GM11168 (cell line): ENCODE data around the gene RREB1.

Experiments used
- in situ Hi-C: fragments of 300-500 bp; cut with MboI; formaldehyde crosslinking; loops from one replicate; pipeline ENCODE4 v1.12.0; 2022; ENCODE audit warnings: low sequenced_read_pairs; ENCODE audit not compliant: unreplicated experiment

RREB1 gene

DNA sequence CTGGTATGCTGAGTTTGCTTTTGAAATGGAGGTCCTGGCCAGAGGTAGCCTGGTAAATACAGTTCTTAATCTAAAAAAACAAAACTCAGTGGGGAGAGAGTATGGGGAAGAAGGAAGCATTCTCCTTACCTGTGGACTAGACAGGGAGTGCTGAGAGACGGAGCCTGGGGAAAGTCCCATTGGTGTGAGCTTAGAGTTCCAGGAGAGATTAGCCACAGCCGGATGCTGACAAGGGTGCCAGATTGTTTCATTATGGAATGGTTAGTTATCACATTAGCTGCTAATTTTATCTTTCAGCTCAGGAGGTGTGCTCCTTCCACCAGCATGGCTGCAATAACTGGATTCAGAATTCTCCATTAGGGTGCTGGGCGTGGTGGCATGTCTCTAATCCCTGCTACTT lies 75.9 kb downstream of the RREB1 start:
- in situ Hi-C loops, result no loop called here

GRCh38 chr6:7184502-7184901 lies 76.7 kb downstream of the RREB1 start:
- in situ Hi-C loops, result no loop called here

DNA sequence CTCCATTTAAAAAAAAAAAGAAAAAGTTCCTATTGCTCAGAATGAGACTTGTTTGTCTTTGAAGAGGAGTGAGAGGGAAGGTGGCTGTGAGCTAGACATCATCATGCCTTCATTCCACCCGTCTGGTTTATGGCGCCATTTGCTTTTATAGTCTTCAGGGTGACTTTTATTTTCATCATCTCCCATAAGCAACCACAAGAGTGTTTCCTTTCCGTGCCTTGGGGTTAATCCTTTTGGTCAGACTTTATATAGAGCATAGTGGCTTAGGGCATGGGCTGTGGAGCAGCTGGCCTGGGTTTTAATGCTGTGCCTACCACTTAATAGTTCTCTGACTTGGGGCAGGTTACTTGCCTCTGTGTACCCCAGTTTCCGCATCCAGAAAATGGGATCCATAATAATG lies 77.8 kb downstream of the RREB1 start:
- in situ Hi-C loops, result no loop called here

- in situ Hi-C loops, result no loop called here
Measured at GRCh38 chr6:7188492-7188891, 80.7 kb downstream of the RREB1 start.

DNA sequence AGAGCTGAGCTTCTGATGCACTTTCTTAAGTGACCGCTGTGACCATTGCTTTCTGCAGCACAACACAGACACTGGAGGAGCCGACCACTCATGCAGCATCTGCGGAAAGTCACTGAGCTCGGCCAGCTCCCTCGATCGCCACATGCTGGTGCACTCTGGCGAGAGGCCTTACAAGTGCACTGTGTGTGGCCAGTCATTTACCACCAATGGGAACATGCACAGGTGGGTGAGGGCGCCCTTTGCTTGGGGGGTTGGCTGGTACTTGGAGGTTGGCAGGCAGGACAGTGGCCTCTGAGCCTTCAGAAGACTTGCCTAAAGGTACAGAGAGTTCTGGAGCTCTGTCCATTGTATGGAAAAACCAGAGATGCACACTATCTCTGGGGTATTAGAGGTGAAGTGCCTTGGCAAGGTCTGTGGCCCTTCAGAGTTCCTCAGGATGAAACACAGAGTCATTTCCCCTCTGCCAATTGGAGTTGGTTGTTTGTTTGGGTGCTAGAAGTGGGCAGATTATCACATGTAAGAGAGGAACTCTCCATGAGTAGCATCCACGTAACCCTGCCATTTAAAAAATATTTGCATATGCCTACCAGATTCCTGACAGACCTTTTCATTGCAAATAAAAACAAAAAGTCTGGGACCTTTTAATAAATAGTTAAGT lies 81.5 kb downstream of the RREB1 start:
- in situ Hi-C loops, result no loop called here

GRCh38 chr6:7190791-7191190 lies 83.0 kb downstream of the RREB1 start:
- in situ Hi-C loops, result no loop called here

DNA sequence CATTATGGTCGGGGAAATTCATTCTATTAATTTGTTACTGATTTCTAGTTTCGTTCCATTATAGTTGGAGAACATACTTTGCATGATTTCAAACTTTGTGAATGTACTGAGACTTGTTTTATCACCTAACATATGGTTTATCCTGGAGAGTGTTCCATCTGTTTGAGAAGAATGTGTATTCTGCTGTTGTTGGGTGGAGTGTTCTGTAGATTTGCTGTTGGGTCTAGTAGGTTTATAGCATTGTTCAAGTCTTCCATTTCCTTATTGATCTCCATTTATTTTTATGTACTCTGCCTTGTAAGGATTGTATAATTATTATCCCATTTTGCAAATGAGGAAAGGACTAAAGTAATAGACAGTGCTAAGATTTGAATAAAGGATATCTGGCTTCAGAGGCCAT lies 85.4 kb downstream of the RREB1 start:
- in situ Hi-C loops, result no loop called here

GRCh38 chr6:7194657-7195056 lies 86.9 kb downstream of the RREB1 start:
- in situ Hi-C loops, result no loop called here

DNA sequence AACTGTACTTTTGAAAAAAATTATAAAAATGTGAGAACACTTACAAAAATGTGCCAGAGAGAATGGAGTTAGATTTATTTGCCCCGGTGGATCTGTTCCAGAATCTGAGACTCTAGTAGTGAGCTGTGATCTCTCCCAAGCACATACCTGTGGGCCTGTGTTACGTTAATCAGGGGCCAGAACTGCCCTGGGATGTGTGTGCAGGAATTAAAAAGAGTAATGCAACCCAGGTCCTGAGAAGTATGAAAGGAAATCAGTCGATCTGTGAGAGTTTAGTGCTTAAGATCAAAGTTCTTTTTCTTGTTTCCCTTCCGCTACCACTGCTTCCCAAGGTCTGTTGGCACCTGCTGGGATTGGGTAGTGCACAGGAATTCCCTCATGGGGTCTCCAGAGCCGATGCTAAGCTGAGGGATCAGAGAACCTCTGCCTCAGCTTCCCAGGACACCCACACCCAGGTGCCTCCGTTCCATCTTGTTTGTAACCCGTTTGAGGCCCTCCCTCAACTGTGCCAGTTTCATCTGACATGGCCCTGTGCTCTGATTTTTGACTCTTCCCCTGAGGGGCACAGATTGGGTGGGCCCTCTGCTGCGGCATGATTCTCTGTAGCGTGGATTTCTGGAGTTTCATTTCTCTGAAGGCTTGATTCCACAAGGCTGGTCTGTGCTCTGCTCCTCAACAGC lies 87.7 kb downstream of the RREB1 start:
- in situ Hi-C loops, result no loop called here

DNA sequence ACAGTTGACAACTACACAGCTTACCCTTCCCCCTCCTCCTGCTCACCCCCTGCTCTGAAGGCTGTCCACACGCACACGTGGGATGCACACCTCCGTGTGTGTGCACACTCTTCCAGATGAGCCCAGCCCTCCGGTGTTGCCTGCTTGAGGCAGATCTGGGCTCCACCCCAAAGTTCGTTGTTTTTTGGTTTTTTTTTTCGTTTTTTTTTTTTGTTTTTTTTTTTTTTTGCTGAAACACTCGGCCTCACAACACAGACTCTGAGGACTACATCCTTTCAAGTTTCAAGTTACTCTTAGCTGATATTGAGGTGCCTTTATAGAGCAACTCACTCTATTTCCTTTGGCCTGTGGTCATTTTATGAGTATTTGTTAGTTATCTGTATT lies 88.2 kb downstream of the RREB1 start:
- in situ Hi-C loops, result no loop called here

- in situ Hi-C loops, result no loop called here
Measured at GRCh38 chr6:7196685-7197283, 89.0 kb downstream of the RREB1 start.

DNA sequence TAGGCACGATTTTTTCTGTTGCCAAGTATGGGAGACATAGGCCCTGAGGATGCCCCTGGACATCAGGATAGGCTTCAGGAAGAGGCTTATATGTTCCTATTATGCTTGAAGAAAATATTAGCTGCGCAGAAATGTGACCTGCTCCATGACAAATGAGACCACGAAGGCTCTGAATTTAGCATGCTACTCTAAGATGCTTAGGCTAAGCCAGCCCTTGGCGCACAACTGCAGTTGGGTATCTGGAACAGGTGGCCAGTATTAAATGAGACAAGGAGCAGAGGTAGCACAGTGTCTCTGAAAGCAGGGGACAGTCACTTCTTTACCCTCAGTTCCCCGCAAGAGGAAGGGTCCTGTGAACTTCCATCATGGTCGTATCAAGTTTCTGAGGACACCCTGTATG lies 90.0 kb downstream of the RREB1 start:
- in situ Hi-C loops, result no loop called here

- in situ Hi-C loops, result no loop called here
Measured at GRCh38 chr6:7198833-7199800, 91.4 kb downstream of the RREB1 start.

DNA sequence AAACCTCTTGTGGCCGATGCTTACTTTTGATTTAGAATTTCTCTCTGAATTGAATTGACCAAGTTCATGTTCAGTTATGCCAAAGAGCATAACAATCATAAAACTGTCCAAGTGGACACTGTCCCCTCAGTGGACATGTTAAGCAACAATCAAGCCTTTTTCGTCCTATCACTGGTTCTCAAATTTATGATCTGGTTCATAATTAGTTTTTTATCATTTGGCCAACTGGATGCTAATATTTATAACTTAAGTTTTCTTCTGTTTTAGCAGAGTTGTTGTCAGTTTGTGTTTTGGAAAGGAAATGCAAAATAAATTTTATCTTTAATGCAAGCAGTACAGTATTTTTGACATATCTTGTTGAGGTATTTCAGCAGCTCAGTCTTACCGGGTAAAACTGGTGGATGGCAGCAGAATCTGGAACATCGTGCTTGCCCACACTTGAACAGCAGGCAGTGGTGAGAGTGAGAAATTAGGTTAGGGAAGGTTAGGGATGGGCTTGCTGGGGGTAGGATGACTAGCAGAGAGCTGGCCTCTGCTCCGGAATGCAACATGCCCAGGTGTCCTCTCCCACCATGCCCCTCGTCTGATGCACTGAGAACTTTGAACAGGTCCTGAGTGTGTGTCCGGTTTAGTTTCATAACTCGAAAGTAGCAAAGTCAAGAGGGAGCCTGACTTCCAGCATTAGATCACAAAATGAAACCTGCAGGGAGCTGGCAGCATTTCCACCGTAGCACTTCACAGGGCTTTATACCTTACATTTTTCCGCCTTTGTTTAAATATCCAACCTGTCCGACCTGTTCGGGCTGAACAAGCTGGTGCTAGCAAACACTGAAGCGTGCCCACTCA lies 93.1 kb downstream of the RREB1 start:
- in situ Hi-C loops, result no loop called here

DNA sequence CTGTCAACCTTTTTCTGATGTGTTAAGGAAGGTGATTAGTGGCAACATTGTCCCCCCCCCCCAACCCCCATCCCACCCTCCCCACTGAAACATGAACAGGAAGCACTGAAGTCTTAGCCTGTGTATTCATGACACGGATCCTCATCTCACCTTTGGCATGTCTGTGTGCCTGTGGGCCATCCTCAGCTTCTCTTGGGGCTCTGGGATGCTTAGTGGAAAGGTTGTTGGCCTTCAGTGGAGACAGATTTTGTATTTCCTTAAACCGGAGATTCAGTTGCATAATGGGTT lies 93.6 kb downstream of the RREB1 start:
- in situ Hi-C loops, result no loop called here

- in situ Hi-C loops, result no loop called here
Measured at GRCh38 chr6:7201732-7202541, 94.2 kb downstream of the RREB1 start.

DNA sequence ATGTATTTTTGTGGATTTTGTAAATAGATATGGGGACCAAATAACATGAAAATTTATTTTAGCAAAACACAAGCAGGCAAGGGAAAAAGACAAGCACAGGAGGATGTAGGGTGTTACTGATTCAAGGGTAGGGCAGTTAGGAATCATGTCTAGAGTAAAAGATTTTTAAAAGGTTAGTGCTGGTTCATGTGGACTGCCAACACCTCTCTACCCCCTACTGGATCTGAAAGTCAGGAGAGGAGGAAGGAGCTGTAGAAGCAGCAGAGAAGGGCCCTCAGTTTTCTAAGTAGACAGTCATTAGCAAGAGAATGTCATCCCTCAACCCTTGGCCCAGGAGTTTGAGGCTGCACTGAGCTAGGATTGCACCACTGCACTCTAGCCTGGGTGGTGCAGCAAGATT lies 95.2 kb downstream of the RREB1 start:
- in situ Hi-C loops, result no loop called here

DNA sequence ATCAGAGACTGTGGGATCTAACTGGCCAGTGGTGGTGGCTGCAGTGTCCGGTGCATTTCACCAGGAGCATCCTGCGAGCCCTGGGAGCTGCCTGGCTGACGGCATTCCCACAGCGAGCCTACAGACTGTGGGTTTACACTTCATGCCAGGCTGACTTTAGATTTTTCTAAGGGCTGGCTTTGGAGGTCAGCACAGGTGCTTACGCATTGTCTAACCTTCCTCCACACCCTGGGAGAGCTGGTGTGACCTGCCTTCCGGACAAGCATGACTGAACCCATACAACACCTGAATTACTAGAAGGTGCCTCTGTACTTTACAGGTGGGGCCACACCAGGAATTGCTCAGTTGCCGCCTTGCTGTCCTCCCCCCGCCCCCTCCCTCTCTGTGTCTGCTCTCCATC lies 96.2 kb downstream of the RREB1 start:
- in situ Hi-C loops, result no loop called here

DNA sequence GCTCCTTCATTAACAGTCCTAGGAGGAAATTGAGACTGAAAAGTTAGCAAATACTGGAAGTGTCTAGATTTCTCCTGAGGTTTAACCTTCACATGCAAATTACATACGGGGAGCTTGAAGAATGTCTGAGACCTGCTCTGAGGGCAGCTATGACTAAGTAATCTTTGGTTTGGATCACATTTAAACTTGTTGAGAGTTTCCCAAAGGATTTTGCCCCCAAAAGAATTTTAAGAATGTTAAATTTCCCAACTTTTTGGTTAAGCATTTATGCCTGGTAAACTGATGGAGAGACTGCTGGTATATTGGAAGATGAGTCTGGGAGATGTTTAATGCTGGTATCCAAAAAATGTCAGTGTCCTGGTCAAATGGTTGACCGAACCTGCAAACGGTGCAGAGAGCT lies 97.0 kb downstream of the RREB1 start:
- in situ Hi-C loops, result no loop called here
